ENCODE data around the gene RASSF3. TPM values are rescaled to one million over a fixed set of nuclear protein-coding genes. Genes with fewer than 3 reads are reported as not detected.

The RASSF3 gene
- total and polyA plus RNA-seq, 10 of the 15 experiments (the other 5 are each of a cell fraction or from before 2014, with no cell fraction given) = 6.9 to 62.4 (median 30.3) TPM

- TF ChIP-seq ZNF274 (IDR thresholded peaks at IDR 0.05; ENCODE audit: insufficient read depth, insufficient read length) (no peak), SMC3 (IDR thresholded peaks at IDR 0.05; ENCODE audit: borderline replicate concordance, low read length) (no peak), ZBTB40 (IDR thresholded peaks at IDR 0.05; ENCODE audit: borderline replicate concordance) (no peak), E2F8 (IDR thresholded peaks at IDR 0.05; ENCODE audit: low read depth, partially characterized antibody) (no peak), GATAD2B (conservative IDR thresholded peaks at IDR 0.05; ENCODE audit: low read depth) (no peak), IKZF1 (conservative IDR thresholded peaks at IDR 0.05) (peak; percentile 42; the same call in 1 of the 2 replicates), RAD51 (IDR thresholded peaks at IDR 0.05) (no peak), SIX5 (IDR thresholded peaks at IDR 0.05; ENCODE audit: low read depth, low read length, severe bottlenecking) (no peak)
- TF ChIP-seq, protein P1, sequence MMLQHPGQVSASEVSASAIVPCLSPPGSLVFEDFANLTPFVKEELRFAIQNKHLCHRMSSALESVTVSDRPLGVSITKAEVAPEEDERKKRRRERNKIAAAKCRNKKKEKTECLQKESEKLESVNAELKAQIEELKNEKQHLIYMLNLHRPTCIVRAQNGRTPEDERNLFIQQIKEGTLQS (IDR thresholded peaks at IDR 0.05; ENCODE audit: borderline replicate concordance, extremely low read depth, low read depth, low read length) = no peak
Measured at GRCh38 chr12:64729909-64730587, 119.8 kb downstream of the RASSF3 start (continued).
